Aorta (tissue), 5 donors: ENCODE measurements around the gene IQSEC3. TPM values are rescaled to one million over a fixed set of nuclear protein-coding genes. Genes with fewer than 3 reads are reported as not detected.
"Not testable (repeated sequence)": the region's sequence is repeated elsewhere in the genome, so short reads cannot be mapped to it uniquely, and the experiment has no call there.

Experiments
- ATAC-seq: fragments of 200-7000 bp; cut with Tn5 transposase; one replicate; pipeline ENCODE4 v1.9.1; 2022; ENCODE audit warnings: moderate library complexity; ENCODE audit not compliant: low FRiP score
- DNase-seq, 2 donors: peaks; one replicate each; pipeline ENCODE4 v3.0.0-alpha.2; 2020
- H3K27ac ChIP-seq, 2 donors: one replicate each; pipeline ENCODE4 v1.5.1; 2013; ENCODE audit warnings: low read length in 2 of 2, mild to moderate bottlenecking in 2 of 2, moderate library complexity in 2 of 2, control low read depth in 1 of 2, inconsistent platforms in 1 of 2, low read depth in 1 of 2
- H3K27me3 ChIP-seq, 2 donors: one replicate each; pipeline ENCODE4 v1.6.1; 2013; ENCODE audit warnings: control low read depth in 1 of 2, low read length in 1 of 2, mild to moderate bottlenecking in 1 of 2, moderate library complexity in 1 of 2; ENCODE audit not compliant: insufficient read depth in 2 of 2, control insufficient read depth in 1 of 2
- H3K36me3 ChIP-seq, 2 donors: one replicate each; pipeline ENCODE4 v1.6.1; 2013; ENCODE audit warnings: control low read depth in 1 of 2, low read length in 1 of 2, mild to moderate bottlenecking in 1 of 2; ENCODE audit not compliant: insufficient read depth in 2 of 2, control insufficient read depth in 1 of 2
- H3K4me1 ChIP-seq, 2 donors: one replicate each; pipeline ENCODE4 v1.6.1; 2013; ENCODE audit warnings: low read length in 2 of 2, control low read depth in 1 of 2, mild to moderate bottlenecking in 1 of 2, moderate library complexity in 1 of 2; ENCODE audit not compliant: insufficient read depth in 2 of 2, control insufficient read depth in 1 of 2
- H3K4me3 ChIP-seq, 2 donors: one replicate each; pipeline ENCODE4 v1.5.1; 2013; ENCODE audit warnings: low read length in 2 of 2, control low read depth in 1 of 2, mild to moderate bottlenecking in 1 of 2
- H3K9me3 ChIP-seq: one replicate; pipeline ENCODE4 v1.6.1; 2013; ENCODE audit warnings: mild to moderate bottlenecking, low read length; ENCODE audit not compliant: control insufficient read depth
- WGBS, 2 donors: extraction: QIAGEN DNeasy Blood & Tissue Kit; methylation state at CpG; one replicate each; pipeline ENCODE4 v1.1.7; 2013; 5-methylcytosine and 5-hydroxymethylcytosine counted together
- intact Hi-C, 2 donors: fragments of 100-400 bp; cut with DNase I; formaldehyde crosslinking; loops; one replicate each; pipeline versions ENCODE4 v1.14.2 to v1.15.0; 2022
- polyA plus RNA-seq, 2 donors: library from polyadenylated mRNA; stranded (reverse); fragments of 200-250 nt; gene quantifications; one replicate each; pipeline ENCODE4 v1.2.3, GENCODE V29; 2013
- total RNA-seq, 2 donors: library from RNA; stranded (reverse); fragmentation: NEBNext Ultra II Directional; extraction: Animal tissue kit (Norgen Biotek cat#: 25700); gene quantifications; one replicate each; pipeline ENCODE4 v1.2.1, GENCODE V29; 2021
- donor health status: healthy with polysubstance abuse.
- donor health status: Bipolar disorder and iron deficiency.
- donor health status: DM: no; HTN: no; CAD: no.
- donor health status: DM: no; HTN: no; CAD: no.
- donor health status: DM: yes; HTN: yes; CAD: no.

IQSEC3 gene
- total and polyA plus RNA-seq, 4 donors: 0.15 to 6.4 (median 3.0) TPM; not detected in 1

GRCh38 chr12:56683-57346 is 9.8 kb upstream of the IQSEC3 start:
- 65 to 67% methylated on average over 7 of the region's 7 CpGs for WGBS, 2 donors
- peak in 1 of 2 donors; percentile 64 for DNase-seq
- intact Hi-C loops: no loop called here

GRCh38 chr12:57539-57938 is 9.0 kb upstream of the IQSEC3 start:
- peaks cover 2% of the 10 kb centered on the region for H3K9me3 ChIP-seq
- peaks cover 0 to 3% of the 10 kb centered on the region in 2 donors for H3K27me3 ChIP-seq
- no peaks in the 10 kb centered on the region for H3K36me3 ChIP-seq
- H3K4me1 ChIP-seq: no peaks in the 10 kb centered on the region
- intact Hi-C loops: no loop called here
- no peak overlapping the region for H3K27ac ChIP-seq
- H3K4me3 ChIP-seq: no peak overlapping the region
- DNase-seq (peak in 1 of 2 donors; percentile 72), ATAC-seq (no peak)
- WGBS, 2 donors: 77 to 78% methylated on average over 7 of the region's 7 CpGs

More at GRCh38 chr12:56683-57346, 9.8 kb upstream of the IQSEC3 start:
- ATAC-seq: peak; percentile 37
- Histone ChIP-seq H3K36me3 (no peaks in the 10 kb centered on the region), H3K9me3 (peaks cover 2% of the 10 kb centered on the region), H3K27me3 (peaks cover 0 to 3% of the 10 kb centered on the region in 2 donors), H3K4me3 (no peak overlapping the region), H3K4me1 (no peaks in the 10 kb centered on the region), H3K27ac (no peak overlapping the region)

- no peak for DNase-seq
- intact Hi-C loops: no loop called here
- no peaks in the 10 kb centered on the region for H3K4me1 ChIP-seq
- no peak for ATAC-seq
- no peaks in the 10 kb centered on the region for H3K27me3 ChIP-seq
- H3K4me3 ChIP-seq: no peak overlapping the region
- H3K27ac ChIP-seq: no peak overlapping the region
- peaks cover 2% of the 10 kb centered on the region for H3K9me3 ChIP-seq
- no peaks in the 10 kb centered on the region for H3K36me3 ChIP-seq
Measured at GRCh38 chr12:58832-59231, 7.7 kb upstream of the IQSEC3 start.

GRCh38 chr12:61845-62244 is 4.7 kb upstream of the IQSEC3 start:
- H3K4me3 ChIP-seq, intact Hi-C loops, H3K9me3 ChIP-seq, H3K27ac ChIP-seq, DNase-seq, ATAC-seq, H3K27me3 ChIP-seq, H3K4me1 ChIP-seq, H3K36me3 ChIP-seq: not testable (repeated sequence)

GRCh38 chr12:65491-66063 is 990 bp upstream of the IQSEC3 start:
- H3K4me1 ChIP-seq, H3K9me3 ChIP-seq, H3K36me3 ChIP-seq, H3K27me3 ChIP-seq, H3K27ac ChIP-seq, intact Hi-C loops, DNase-seq, H3K4me3 ChIP-seq, ATAC-seq: not testable (repeated sequence)
- WGBS, 2 donors: 54 to 59% methylated on average over 4 of the region's 4 CpGs

GRCh38 chr12:66782-67504 is 376 bp downstream of the IQSEC3 start:
- DNase-seq, intact Hi-C loops, H3K27me3 ChIP-seq, H3K4me1 ChIP-seq, H3K4me3 ChIP-seq, H3K36me3 ChIP-seq, H3K27ac ChIP-seq, H3K9me3 ChIP-seq: not testable (repeated sequence)
- ATAC-seq: peak; percentile 94
- WGBS, 2 donors: 3% methylated on average over 23 to 53 of the region's 66 CpGs

GRCh38 chr12:69677-70076 is 3.1 kb downstream of the IQSEC3 start:
- H3K4me1 ChIP-seq, H3K27ac ChIP-seq, H3K27me3 ChIP-seq, H3K9me3 ChIP-seq, H3K4me3 ChIP-seq, ATAC-seq, intact Hi-C loops, H3K36me3 ChIP-seq, DNase-seq: not testable (repeated sequence)
- 71 to 72% methylated on average over 6 of the region's 6 CpGs for WGBS, 2 donors

GRCh38 chr12:70541-70940 is 4.0 kb downstream of the IQSEC3 start:
- ATAC-seq, intact Hi-C loops, H3K9me3 ChIP-seq, H3K27ac ChIP-seq, DNase-seq, H3K36me3 ChIP-seq, H3K4me3 ChIP-seq, H3K27me3 ChIP-seq, H3K4me1 ChIP-seq: not testable (repeated sequence)
- 73 to 76% methylated on average over 2 of the region's 2 CpGs for WGBS, 2 donors

- H3K27me3 ChIP-seq, H3K4me1 ChIP-seq, ATAC-seq, H3K4me3 ChIP-seq, DNase-seq, H3K27ac ChIP-seq, H3K36me3 ChIP-seq, intact Hi-C loops, H3K9me3 ChIP-seq: not testable (repeated sequence)
- WGBS, 2 donors: 53 to 54% methylated on average over 4 of the region's 4 CpGs
Measured at GRCh38 chr12:72018-72417, 5.5 kb downstream of the IQSEC3 start.
